Measurements from ENCODE around the gene FAM163A.

The FAM163A gene

DNA sequence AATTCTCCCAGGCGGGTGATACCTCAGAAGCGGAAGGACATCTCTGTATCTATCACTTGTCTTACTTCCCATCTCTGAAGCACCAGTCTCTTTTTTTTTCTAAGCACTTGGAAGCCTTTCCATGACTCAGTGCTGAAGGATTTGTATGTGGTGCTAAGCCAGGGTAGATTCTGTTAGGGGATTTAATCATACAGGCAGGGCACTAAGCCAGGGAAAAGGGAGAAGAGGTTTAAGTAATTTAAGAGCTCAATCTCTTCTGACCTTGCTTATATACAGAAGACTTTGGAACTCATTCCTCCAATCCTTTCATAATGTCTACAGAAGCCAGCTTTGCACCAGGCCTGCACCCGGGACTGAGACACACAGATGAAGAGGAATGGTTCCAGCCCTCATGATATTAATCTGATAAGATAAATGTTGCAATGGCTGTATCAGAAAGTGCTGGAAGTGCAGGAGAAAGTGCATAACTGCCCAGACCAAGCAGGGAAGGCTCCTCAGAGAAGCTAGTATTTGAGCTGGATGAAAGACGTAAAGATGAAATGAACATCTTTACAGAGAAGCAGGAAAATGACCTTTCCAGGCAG, 11.0 kb downstream of the FAM163A start:
- TF ChIP-seq, protein P1, sequence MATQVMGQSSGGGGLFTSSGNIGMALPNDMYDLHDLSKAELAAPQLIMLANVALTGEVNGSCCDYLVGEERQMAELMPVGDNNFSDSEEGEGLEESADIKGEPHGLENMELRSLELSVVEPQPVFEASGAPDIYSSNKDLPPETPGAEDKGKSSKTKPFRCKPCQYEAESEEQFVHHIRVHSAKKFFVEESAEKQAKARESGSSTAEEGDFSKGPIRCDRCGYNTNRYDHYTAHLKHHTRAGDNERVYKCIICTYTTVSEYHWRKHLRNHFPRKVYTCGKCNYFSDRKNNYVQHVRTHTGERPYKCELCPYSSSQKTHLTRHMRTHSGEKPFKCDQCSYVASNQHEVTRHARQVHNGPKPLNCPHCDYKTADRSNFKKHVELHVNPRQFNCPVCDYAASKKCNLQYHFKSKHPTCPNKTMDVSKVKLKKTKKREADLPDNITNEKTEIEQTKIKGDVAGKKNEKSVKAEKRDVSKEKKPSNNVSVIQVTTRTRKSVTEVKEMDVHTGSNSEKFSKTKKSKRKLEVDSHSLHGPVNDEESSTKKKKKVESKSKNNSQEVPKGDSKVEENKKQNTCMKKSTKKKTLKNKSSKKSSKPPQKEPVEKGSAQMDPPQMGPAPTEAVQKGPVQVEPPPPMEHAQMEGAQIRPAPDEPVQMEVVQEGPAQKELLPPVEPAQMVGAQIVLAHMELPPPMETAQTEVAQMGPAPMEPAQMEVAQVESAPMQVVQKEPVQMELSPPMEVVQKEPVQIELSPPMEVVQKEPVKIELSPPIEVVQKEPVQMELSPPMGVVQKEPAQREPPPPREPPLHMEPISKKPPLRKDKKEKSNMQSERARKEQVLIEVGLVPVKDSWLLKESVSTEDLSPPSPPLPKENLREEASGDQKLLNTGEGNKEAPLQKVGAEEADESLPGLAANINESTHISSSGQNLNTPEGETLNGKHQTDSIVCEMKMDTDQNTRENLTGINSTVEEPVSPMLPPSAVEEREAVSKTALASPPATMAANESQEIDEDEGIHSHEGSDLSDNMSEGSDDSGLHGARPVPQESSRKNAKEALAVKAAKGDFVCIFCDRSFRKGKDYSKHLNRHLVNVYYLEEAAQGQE (IDR thresholded peaks at IDR 0.05; ENCODE audit: insufficient read depth in 1 of 2, low read depth in 2 of 2, low read length in 2 of 2), result no peak

DNA sequence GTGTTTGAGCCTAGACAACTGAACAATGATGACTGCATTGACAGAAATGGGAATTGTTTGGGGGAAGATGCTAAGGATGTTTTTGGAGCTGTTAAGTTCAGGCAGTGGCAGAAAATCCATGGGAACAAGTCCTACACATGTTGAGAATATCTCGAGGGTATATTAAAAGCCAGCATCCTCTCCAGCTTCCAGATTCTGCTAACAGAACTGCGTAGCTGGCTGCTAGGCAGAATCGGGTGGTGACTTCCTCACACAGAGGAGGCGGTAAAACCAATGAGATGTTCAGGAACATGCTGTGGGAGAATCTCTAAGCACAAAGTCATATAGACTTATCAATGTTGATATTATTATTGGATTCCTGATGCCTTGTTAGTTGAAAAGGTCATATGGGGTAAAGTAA, 14.8 kb downstream of the FAM163A start:
- TF ChIP-seq TAF1 (IDR thresholded peaks at IDR 0.05; ENCODE audit: borderline replicate concordance, insufficient read depth, low read length) (no peak), SIN3A (IDR thresholded peaks at IDR 0.05; ENCODE audit: borderline replicate concordance, insufficient read depth, low read length) (no peak), FOXP2 (optimal IDR thresholded peaks at IDR 0.05; ENCODE audit: borderline replicate concordance, extremely low read depth, extremely low read length, insufficient read depth) (no peak)
- TF ChIP-seq, protein P1 (IDR thresholded peaks at IDR 0.05; ENCODE audit: insufficient read depth in 1 of 2, low read depth in 2 of 2, low read length in 2 of 2), result no peak

DNA sequence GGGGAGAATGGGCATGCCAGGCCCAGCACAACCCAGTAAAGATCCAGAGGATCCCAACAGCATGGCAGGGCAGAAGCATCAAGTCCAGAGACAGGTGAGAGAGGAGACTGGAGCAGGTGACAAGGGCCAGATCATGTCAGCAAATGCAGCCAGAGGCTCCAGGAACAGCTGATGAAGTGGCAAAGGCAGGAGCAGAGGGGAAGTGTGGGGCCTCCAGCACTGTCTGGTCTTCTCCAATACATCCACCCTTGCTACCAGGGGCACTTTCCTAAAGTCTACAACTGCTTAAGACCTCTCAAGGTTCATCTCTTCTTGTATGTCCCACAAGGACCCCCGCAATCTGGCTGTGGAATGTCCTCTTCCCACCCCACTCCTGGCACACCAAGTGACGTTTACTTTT, 17.4 kb downstream of the FAM163A start:
- TF ChIP-seq FOXP2 (optimal IDR thresholded peaks at IDR 0.05; ENCODE audit: borderline replicate concordance, extremely low read depth, extremely low read length, insufficient read depth) (no peak), TAF1 (IDR thresholded peaks at IDR 0.05; ENCODE audit: borderline replicate concordance, insufficient read depth, low read length) (no peak), SIN3A (IDR thresholded peaks at IDR 0.05; ENCODE audit: borderline replicate concordance, insufficient read depth, low read length) (no peak), POLR2AphosphoS5 (IDR thresholded peaks at IDR 0.05; ENCODE audit: low read depth, low read length) (no peak)
- TF ChIP-seq, protein P1 (IDR thresholded peaks at IDR 0.05; ENCODE audit: insufficient read depth in 1 of 2, low read depth in 2 of 2, low read length in 2 of 2), result no peak

DNA sequence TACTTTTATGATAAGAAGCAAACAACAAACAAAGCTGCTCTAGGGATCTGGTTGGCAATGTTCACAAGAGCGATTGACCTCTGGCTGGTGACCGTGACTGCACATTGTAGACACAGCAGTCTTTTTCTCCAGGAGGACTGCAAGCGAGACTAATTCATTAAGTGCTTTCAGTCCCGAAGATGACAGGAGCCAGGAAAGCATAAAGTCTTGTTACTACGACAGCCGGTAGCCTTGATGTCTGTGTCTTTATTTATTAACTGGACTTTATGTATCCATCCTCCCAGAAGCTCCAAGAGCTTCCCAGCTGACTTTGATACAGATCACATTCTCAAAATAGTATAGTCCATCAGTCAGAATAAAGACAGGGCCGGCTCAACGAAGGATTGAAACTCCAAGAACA, 18.2 kb downstream of the FAM163A start:
- TF ChIP-seq, protein P1 (IDR thresholded peaks at IDR 0.05; ENCODE audit: insufficient read depth in 1 of 2, low read depth in 2 of 2, low read length in 2 of 2), result no peak
- TF ChIP-seq SIN3A (IDR thresholded peaks at IDR 0.05; ENCODE audit: borderline replicate concordance, insufficient read depth, low read length) (no peak), TAF1 (IDR thresholded peaks at IDR 0.05; ENCODE audit: borderline replicate concordance, insufficient read depth, low read length) (no peak), FOXP2 (optimal IDR thresholded peaks at IDR 0.05; ENCODE audit: borderline replicate concordance, extremely low read depth, extremely low read length, insufficient read depth) (no peak), POLR2AphosphoS5 (IDR thresholded peaks at IDR 0.05; ENCODE audit: low read depth, low read length) (no peak)
